Bronchial epithelial cell (primary cell): ENCODE data around the gene PSMD6. TPM values are rescaled to one million over a fixed set of nuclear protein-coding genes. Genes with fewer than 3 reads are reported as not detected.
A peak's percentile ranks its signal among the peaks of the same experiment; 100 is the strongest.

Experiments
- DNase-seq: peaks from one replicate; pipeline ENCODE4 v3.0.0-alpha.2; 2010; ENCODE audit warnings: low read depth
- FAIRE-seq: peaks from 2 replicates; lab custom pipeline; 2011; peaks lifted over from hg19 to GRCh38; lab: Jason Lieb, UNC
- H3K27me3 ChIP-seq: 2 replicates; pipeline ENCODE4 v1.5.1; 2011; ENCODE audit warnings: low read length; ENCODE audit not compliant: control insufficient read depth, insufficient read depth
- H3K36me3 ChIP-seq: 2 replicates; pipeline ENCODE4 v1.5.1; 2011; ENCODE audit warnings: low read length; ENCODE audit not compliant: control insufficient read depth, insufficient read depth
- H3K4me3 ChIP-seq: 2 replicates; pipeline ENCODE4 v1.5.1; 2011; ENCODE audit warnings: mild to moderate bottlenecking, low read depth, low read length, control low read depth
- CTCF ChIP-seq: IDR thresholded peaks from 2 replicates; pipeline ENCODE4 v1.5.1; 2011; ENCODE audit warnings: mild to moderate bottlenecking, moderate library complexity, low read length, control low read depth, inconsistent platforms; ENCODE audit not compliant: insufficient read depth, severe bottlenecking
- total RNA-seq: library from RNA; depleted of rRNA; stranded (reverse); fragments of >200 nt; gene quantifications from 2 replicates; pipeline ENCODE4 v1.2.1, GENCODE V29; 2014

PSMD6 gene
- total RNA-seq, 1 donor from 2014 or later, result 52.9 TPM

GRCh38 chr3:63990733-63991132 is 32.6 kb downstream of the PSMD6 start:
- H3K4me3 ChIP-seq, result no peak overlapping the region
- peaks cover 21% of the 10 kb centered on the region for H3K36me3 ChIP-seq
- FAIRE-seq (no peak), DNase-seq (no peak)
- TF ChIP-seq CTCF, result no peak
- no peaks in the 10 kb centered on the region for H3K27me3 ChIP-seq

GRCh38 chr3:63990204-63990603 is 33.1 kb downstream of the PSMD6 start:
- no peaks in the 10 kb centered on the region for H3K27me3 ChIP-seq
- FAIRE-seq (no peak), DNase-seq (no peak)
- H3K4me3 ChIP-seq, result no peak overlapping the region
- H3K36me3 ChIP-seq, result peaks cover 16% of the 10 kb centered on the region
- no peak for TF ChIP-seq CTCF

GRCh38 chr3:63988943-63989342 is 34.4 kb downstream of the PSMD6 start:
- TF ChIP-seq CTCF, result no peak
- peak; percentile 76 for DNase-seq
- no peaks in the 10 kb centered on the region for H3K27me3 ChIP-seq
- no peak overlapping the region for H3K4me3 ChIP-seq
- peaks cover 14% of the 10 kb centered on the region for H3K36me3 ChIP-seq
- FAIRE-seq, result no peak

GRCh38 chr3:63986831-63987230 is 36.5 kb downstream of the PSMD6 start:
- DNase-seq (no peak), FAIRE-seq (no peak)
- TF ChIP-seq CTCF, result no peak
- peaks cover 15% of the 10 kb centered on the region for H3K36me3 ChIP-seq
- no peaks in the 10 kb centered on the region for H3K27me3 ChIP-seq
- no peak overlapping the region for H3K4me3 ChIP-seq

- FAIRE-seq (no peak), DNase-seq (no peak)
- H3K27me3 ChIP-seq, result no peaks in the 10 kb centered on the region
- TF ChIP-seq CTCF, result no peak
- H3K4me3 ChIP-seq, result no peak overlapping the region
- peaks cover 16% of the 10 kb centered on the region for H3K36me3 ChIP-seq
These were observed 37.1 kb downstream of the PSMD6 start for GRCh38 chr3:63986146-63986545.

GRCh38 chr3:63984391-63984790 is 38.9 kb downstream of the PSMD6 start:
- no peak for TF ChIP-seq CTCF

More at GRCh38 chr3:63984391-63984790, 38.9 kb downstream of the PSMD6 start:
- no peaks in the 10 kb centered on the region for H3K27me3 ChIP-seq
- DNase-seq (no peak), FAIRE-seq (no peak)
- H3K36me3 ChIP-seq, result peaks cover 15% of the 10 kb centered on the region
- H3K4me3 ChIP-seq, result no peak overlapping the region
